KMS-11 (cell line): ENCODE measurements around the gene MYO9B.

Source experiments
- H2AFZ ChIP-seq: fragments of 200-600 bp; sonication (generic); 2 replicates; pipeline ENCODE4 v1.6.1; 2016; ENCODE audit warnings: antibody characterized with exemption, mixed run types, low read depth
- H3K27ac ChIP-seq: fragments of 200-600 bp; sonication (generic); 2 replicates; pipeline ENCODE4 v1.6.1; 2016; ENCODE audit warnings: mild to moderate bottlenecking, mixed run types
- H3K27me3 ChIP-seq: fragments of 200-600 bp; sonication (generic); 2 replicates; pipeline ENCODE4 v1.6.1; 2017; ENCODE audit warnings: mild to moderate bottlenecking, low read depth, mixed run types, moderate library complexity; ENCODE audit not compliant: insufficient read depth
- H3K36me3 ChIP-seq: fragments of 200-600 bp; sonication (generic); 2 replicates; pipeline ENCODE4 v1.6.1; 2017; ENCODE audit warnings: mild to moderate bottlenecking, mixed run types; ENCODE audit not compliant: insufficient read depth
- H3K4me1 ChIP-seq: fragments of 200-600 bp; sonication (generic); 2 replicates; pipeline ENCODE4 v1.6.1; 2016; ENCODE audit warnings: mild to moderate bottlenecking, low read depth, mixed run types; ENCODE audit not compliant: poor library complexity, severe bottlenecking
- H3K4me2 ChIP-seq: fragments of 200-600 bp; sonication (generic); 2 replicates; pipeline ENCODE4 v1.7.0; 2016; ENCODE audit warnings: mild to moderate bottlenecking, mixed run types
- H3K4me3 ChIP-seq: fragments of 200-600 bp; sonication (generic); IDR thresholded peaks from 2 replicates; pipeline ENCODE4 v1.6.1; 2017; ENCODE audit warnings: low read depth, low read length, mixed read lengths; ENCODE audit not compliant: insufficient read depth
- H3K79me2 ChIP-seq: fragments of 200-600 bp; sonication (generic); 2 replicates; pipeline ENCODE4 v1.6.1; 2016; ENCODE audit warnings: low read depth, mixed run types; ENCODE audit not compliant: insufficient read depth
- H3K9ac ChIP-seq: fragments of 200-600 bp; sonication (generic); 2 replicates; pipeline ENCODE4 v1.6.1; 2016; ENCODE audit warnings: mild to moderate bottlenecking, mixed run types
- H4K20me1 ChIP-seq: fragments of 200-600 bp; sonication (generic); 2 replicates; pipeline ENCODE4 v1.6.1; 2016; ENCODE audit warnings: mild to moderate bottlenecking, mixed run types; ENCODE audit not compliant: insufficient read depth
- TF ChIP-seq, protein P1 (sequence below): fragments of 200-600 bp; sonication (generic); conservative IDR thresholded peaks from 2 replicates; pipeline ENCODE4 v1.6.1; 2017; ENCODE audit warnings: low read depth, mild to moderate bottlenecking, antibody characterized with exemption, low read length, moderate library complexity, mixed read lengths

The MYO9B gene

DNA sequence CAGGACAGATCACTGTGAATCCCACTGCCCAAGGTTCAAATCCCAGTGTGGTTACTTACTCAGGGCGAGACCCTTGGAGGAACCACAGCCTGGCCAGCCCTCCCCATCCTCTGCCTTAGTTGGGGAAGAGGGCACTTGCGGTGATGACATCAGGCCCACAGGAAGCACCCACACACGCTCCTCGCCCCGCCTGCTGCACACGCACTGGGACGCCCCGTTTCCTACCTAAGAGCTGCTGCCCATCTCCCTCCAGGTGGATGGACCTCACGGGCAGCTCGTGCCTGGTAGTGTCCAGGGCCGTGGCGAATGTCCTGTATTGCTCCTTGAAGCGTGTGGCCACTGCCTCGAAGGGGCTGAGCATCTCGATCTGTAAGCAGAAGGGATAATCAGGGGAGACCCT, 19.9 kb upstream of the MYO9B start:
- no peaks in the 10 kb centered on the region for H3K36me3 ChIP-seq
- H2AFZ ChIP-seq: no peak overlapping the region
- no peaks in the 10 kb centered on the region for H3K4me1 ChIP-seq
- no peak overlapping the region for H3K27ac ChIP-seq
- H3K4me2 ChIP-seq: no peak overlapping the region
- H3K9ac ChIP-seq: no peak overlapping the region
- H3K4me3 ChIP-seq: no peak overlapping the region
- H4K20me1 ChIP-seq: no peaks in the 10 kb centered on the region
- H3K27me3 ChIP-seq: no peaks in the 10 kb centered on the region
- TF ChIP-seq, protein P1, sequence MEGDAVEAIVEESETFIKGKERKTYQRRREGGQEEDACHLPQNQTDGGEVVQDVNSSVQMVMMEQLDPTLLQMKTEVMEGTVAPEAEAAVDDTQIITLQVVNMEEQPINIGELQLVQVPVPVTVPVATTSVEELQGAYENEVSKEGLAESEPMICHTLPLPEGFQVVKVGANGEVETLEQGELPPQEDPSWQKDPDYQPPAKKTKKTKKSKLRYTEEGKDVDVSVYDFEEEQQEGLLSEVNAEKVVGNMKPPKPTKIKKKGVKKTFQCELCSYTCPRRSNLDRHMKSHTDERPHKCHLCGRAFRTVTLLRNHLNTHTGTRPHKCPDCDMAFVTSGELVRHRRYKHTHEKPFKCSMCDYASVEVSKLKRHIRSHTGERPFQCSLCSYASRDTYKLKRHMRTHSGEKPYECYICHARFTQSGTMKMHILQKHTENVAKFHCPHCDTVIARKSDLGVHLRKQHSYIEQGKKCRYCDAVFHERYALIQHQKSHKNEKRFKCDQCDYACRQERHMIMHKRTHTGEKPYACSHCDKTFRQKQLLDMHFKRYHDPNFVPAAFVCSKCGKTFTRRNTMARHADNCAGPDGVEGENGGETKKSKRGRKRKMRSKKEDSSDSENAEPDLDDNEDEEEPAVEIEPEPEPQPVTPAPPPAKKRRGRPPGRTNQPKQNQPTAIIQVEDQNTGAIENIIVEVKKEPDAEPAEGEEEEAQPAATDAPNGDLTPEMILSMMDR: no peak
- no peaks in the 10 kb centered on the region for H3K79me2 ChIP-seq

DNA sequence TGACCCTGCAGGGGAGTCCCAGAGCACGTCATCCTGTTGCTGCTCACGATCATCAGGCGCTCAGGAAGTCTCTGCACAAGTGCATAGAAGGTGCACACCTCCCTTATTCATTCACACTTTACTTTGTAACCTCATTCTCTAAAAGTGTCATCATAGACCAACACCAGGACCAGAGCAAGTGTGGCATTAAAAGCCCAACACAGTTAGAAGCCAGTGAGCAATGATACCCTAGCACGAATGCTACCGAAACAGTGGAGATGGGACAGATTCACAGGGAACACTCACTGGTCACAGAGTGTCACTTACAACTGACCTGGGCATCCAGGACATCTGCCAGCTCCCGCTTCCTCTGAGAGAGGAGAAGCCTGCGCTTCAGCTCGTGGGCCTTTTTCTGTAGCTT, 17.3 kb upstream of the MYO9B start:
- Histone ChIP-seq H3K9ac (no peak overlapping the region), H3K4me3 (no peak overlapping the region), H3K4me2 (no peak overlapping the region), H4K20me1 (no peaks in the 10 kb centered on the region), H3K27me3 (no peaks in the 10 kb centered on the region), H3K27ac (no peak overlapping the region), H3K79me2 (no peaks in the 10 kb centered on the region), H3K36me3 (no peaks in the 10 kb centered on the region), H3K4me1 (no peaks in the 10 kb centered on the region), H2AFZ (no peak overlapping the region)
- TF ChIP-seq, protein P1: no peak

DNA sequence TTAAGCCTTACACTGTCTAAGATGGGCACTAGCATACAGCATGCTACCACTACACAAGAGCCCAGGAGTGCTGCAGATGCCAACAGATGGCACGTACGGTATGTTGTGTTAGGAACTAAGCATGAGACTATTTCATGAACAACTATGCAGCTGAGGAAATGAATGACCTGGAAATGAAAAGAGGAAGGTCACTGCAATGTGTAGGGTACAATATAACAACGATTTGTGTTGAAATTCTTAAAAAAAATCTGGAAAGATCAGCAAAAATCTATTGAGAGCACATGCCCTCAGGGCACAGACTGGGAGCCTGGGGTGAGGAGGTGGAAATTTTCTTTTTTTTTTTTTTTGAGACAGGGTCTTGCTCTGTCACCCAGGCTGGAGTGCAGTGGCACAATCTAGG, 14.8 kb upstream of the MYO9B start:
- Histone ChIP-seq H3K4me3 (no peak overlapping the region), H3K4me1 (peaks cover 12% of the 10 kb centered on the region), H4K20me1 (no peaks in the 10 kb centered on the region), H3K9ac (no peak overlapping the region), H3K27me3 (no peaks in the 10 kb centered on the region), H3K79me2 (0 out of 2 replicates have a peak, but pooled peaks cover 5% of the 10 kb centered on the region), H2AFZ (no peak overlapping the region), H3K4me2 (no peak overlapping the region), H3K27ac (no peak overlapping the region), H3K36me3 (no peaks in the 10 kb centered on the region; the same call in 1 of the 2 replicates)
- TF ChIP-seq, protein P1: no peak

DNA sequence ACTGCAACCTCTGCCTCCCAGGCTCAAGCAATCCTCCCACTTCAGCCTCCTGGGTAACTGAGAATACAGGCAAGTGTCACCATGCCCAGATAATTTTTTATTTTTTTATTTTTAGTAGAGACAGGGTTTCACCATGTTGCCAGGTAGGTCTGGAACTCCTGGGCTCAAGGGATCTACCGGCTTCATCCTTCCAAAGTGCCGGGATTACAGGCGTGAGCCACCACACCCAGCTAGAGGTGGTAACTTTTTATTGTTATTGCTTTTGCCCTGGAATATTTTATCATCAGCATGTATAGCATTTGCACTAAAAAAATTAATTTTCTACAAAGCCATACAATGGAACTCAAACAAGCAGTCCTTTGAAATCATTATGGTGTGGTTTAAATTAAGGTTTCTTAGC, 14.4 kb upstream of the MYO9B start:
- Histone ChIP-seq H3K79me2 (0 out of 2 replicates have a peak, but pooled peaks cover 5% of the 10 kb centered on the region), H3K36me3 (no peaks in the 10 kb centered on the region; the same call in 1 of the 2 replicates), H3K4me2 (no peak overlapping the region)

More for the DNA sequence above, 14.4 kb upstream of the MYO9B start:
- H3K4me1 ChIP-seq: peaks cover 12% of the 10 kb centered on the region
- no peak overlapping the region for H3K4me3 ChIP-seq
- no peak overlapping the region for H2AFZ ChIP-seq
- H3K27ac ChIP-seq: no peak overlapping the region
- TF ChIP-seq, protein P1: no peak
- H3K27me3 ChIP-seq: no peaks in the 10 kb centered on the region
- no peaks in the 10 kb centered on the region for H4K20me1 ChIP-seq
- H3K9ac ChIP-seq: no peak overlapping the region
